SK-N-SH (cell line): Measurements from ENCODE around the gene PPP2R5E. TPM values are rescaled to one million over a fixed set of nuclear protein-coding genes. Genes with fewer than 3 reads are reported as not detected.

Experiments used
- CTCF ChIA-PET: fragments of 300-600, 350-600 bp; formaldehyde crosslinking; extraction: SDS; loops from one replicate; lab custom pipeline; 2021; lab: Yijun Ruan, JAX
- POLR2A ChIA-PET: fragments of 350-600 bp; sonication (Branson Sonifier 250); formaldehyde crosslinking; extraction: SDS; loops from one replicate; lab custom pipeline; 2020; ENCODE audit warnings: antibody characterized with exemption, inconsistent platforms; lab: Yijun Ruan, JAX
- DNase-seq: peaks from one replicate; pipeline ENCODE4 v3.0.0; 2012
- H2AFZ ChIP-seq: fragments of 200-600 bp; sonication (generic); 2 replicates; pipeline ENCODE4 v1.8.1; 2016; ENCODE audit warnings: antibody characterized with exemption, mild to moderate bottlenecking, low read depth
- H3F3A ChIP-seq: fragments of 200-600 bp; sonication (generic); replicated peaks from 2 replicates; pipeline ENCODE3; 2016; ENCODE audit warnings: antibody characterized with exemption, mild to moderate bottlenecking; ENCODE audit not compliant: insufficient read depth
- H3K27ac ChIP-seq, 2 experiments: fragments of 200-500 bp in 1 of 2; fragments of 200-600 bp in 1 of 2; sonication (Bioruptor generic) in 1 of 2; sonication (generic), shearing (Covaris generic) in 1 of 2; 2 replicates each; pipeline versions ENCODE4 v1.5.1 to v1.6.1; 2014 to 2016; ENCODE audit warnings: low read depth in 2 of 2, inconsistent platforms in 1 of 2, low read length in 1 of 2, mild to moderate bottlenecking in 1 of 2, mixed read lengths in 1 of 2
- H3K27me3 ChIP-seq: fragments of 200-600 bp; sonication (generic), shearing (Covaris generic); 2 replicates; pipeline ENCODE4 v1.6.1; 2016; ENCODE audit warnings: mixed run types; ENCODE audit not compliant: insufficient read depth
- H3K36me3 ChIP-seq, 2 experiments: fragments of 200-500 bp in 1 of 2; fragments of 200-600 bp in 1 of 2; sonication (Bioruptor generic) in 1 of 2; sonication (generic) in 1 of 2; replicated peaks in 1 of 2; 2 replicates each; pipeline versions ENCODE3 to v1.5.1; 2014 to 2016; ENCODE audit warnings: low read length in 1 of 2, mild to moderate bottlenecking in 1 of 2; ENCODE audit not compliant: insufficient read depth in 2 of 2, control insufficient read depth in 1 of 2
- H3K4me1 ChIP-seq, 2 experiments: fragments of 200-500 bp in 1 of 2; fragments of 200-600 bp in 1 of 2; sonication (Bioruptor generic) in 1 of 2; sonication (generic), shearing (Covaris generic) in 1 of 2; 2 replicates each; pipeline versions ENCODE4 v1.5.1 to v1.6.1; 2014 to 2016; ENCODE audit warnings: low read depth in 1 of 2, low read length in 1 of 2, mixed run types in 1 of 2; ENCODE audit not compliant: insufficient read depth in 2 of 2, control insufficient read depth in 1 of 2
- H3K4me2 ChIP-seq: fragments of 200-600 bp; sonication (generic), shearing (Covaris generic); 2 replicates; pipeline ENCODE4 v1.6.1; 2017; ENCODE audit warnings: mixed run types
- H3K4me3 ChIP-seq, 2 experiments: fragments of 200-500 bp in 1 of 2; fragments of 200-600 bp in 1 of 2; sonication (Bioruptor generic) in 1 of 2; sonication (generic), shearing (Covaris generic) in 1 of 2; 2 replicates each; pipeline versions ENCODE4 v1.5.1 to v1.8.1; 2014 to 2016; ENCODE audit warnings: low read depth in 2 of 2, inconsistent platforms in 1 of 2, low read length in 1 of 2, mild to moderate bottlenecking in 1 of 2, mixed read lengths in 1 of 2, moderate library complexity in 1 of 2
- H3K79me2 ChIP-seq: fragments of 200-600 bp; sonication (generic); 2 replicates; pipeline ENCODE4 v1.8.1; 2017; ENCODE audit warnings: mild to moderate bottlenecking; ENCODE audit not compliant: insufficient read depth
- H3K9ac ChIP-seq: fragments of 200-600 bp; sonication (generic); 2 replicates; pipeline ENCODE4 v1.6.1; 2017; ENCODE audit warnings: mixed run types
- H3K9me2 ChIP-seq: fragments of 200-600 bp; sonication (generic); 2 replicates; pipeline ENCODE4 v1.6.1; 2017; ENCODE audit warnings: mixed run types
- H3K9me3 ChIP-seq: fragments of 200-600 bp; sonication (generic); 2 replicates; pipeline ENCODE4 v1.6.1; 2017; ENCODE audit warnings: mixed run types, mild to moderate bottlenecking, moderate library complexity
- H4K20me1 ChIP-seq: fragments of 200-600 bp; sonication (generic); 2 replicates; pipeline ENCODE4 v1.6.1; 2017; ENCODE audit warnings: mild to moderate bottlenecking, mixed run types; ENCODE audit not compliant: insufficient read depth
- CHD2 ChIP-seq: fragments of 150-350 bp; IDR thresholded peaks from 2 replicates; pipeline ENCODE4 v1.6.1; 2018; ENCODE audit warnings: low read length; ENCODE audit not compliant: partially characterized antibody
- ELF1 ChIP-seq: IDR thresholded peaks from 2 replicates; pipeline ENCODE4 v1.4.0; 2012
- EP300 ChIP-seq, 2 experiments: IDR thresholded peaks; 2 replicates each; pipeline versions ENCODE4 v1.4.0 to v1.6.1; 2012; ENCODE audit warnings: borderline replicate concordance in 1 of 2, low read depth in 1 of 2, low read length in 1 of 2
- EZH2phosphoT487 ChIP-seq: fragments of 200-600 bp; sonication (generic); IDR thresholded peaks from 2 replicates; pipeline ENCODE4 v1.6.1; 2017; ENCODE audit warnings: low read depth, mixed run types, mild to moderate bottlenecking, antibody characterized with exemption, moderate library complexity, borderline replicate concordance
- FOSL2 ChIP-seq: IDR thresholded peaks from 2 replicates; pipeline ENCODE4 v1.4.0; 2012; ENCODE audit warnings: low read depth, mild to moderate bottlenecking, moderate library complexity, borderline replicate concordance
- FOXJ3 ChIP-seq: sonication (generic); formaldehyde crosslinking; IDR thresholded peaks from 2 replicates; pipeline ENCODE4 v1.5.1; 2020; ENCODE audit warnings: mild to moderate bottlenecking, missing genetic modification reagents
- JUND ChIP-seq: IDR thresholded peaks from 2 replicates; pipeline ENCODE4 v1.4.0; 2012
- MAX ChIP-seq: IDR thresholded peaks from 2 replicates; pipeline ENCODE4 v1.4.0; 2012; ENCODE audit warnings: low read depth
- MXI1 ChIP-seq: IDR thresholded peaks from 2 replicates; pipeline ENCODE4 v1.6.1; 2012; ENCODE audit warnings: mild to moderate bottlenecking, low read depth, low read length, improper control_type of control experiment
- NFIC ChIP-seq: IDR thresholded peaks from 2 replicates; pipeline ENCODE4 v1.4.0; 2012; ENCODE audit warnings: borderline replicate concordance
- RAD21 ChIP-seq: IDR thresholded peaks from 2 replicates; pipeline ENCODE4 v1.6.1; 2012; ENCODE audit warnings: mild to moderate bottlenecking, low read length
- RFX5 ChIP-seq: IDR thresholded peaks from 2 replicates; pipeline ENCODE4 v1.6.1; 2012; ENCODE audit warnings: mild to moderate bottlenecking, improper control_type of control experiment, low read length
- RXRA ChIP-seq: IDR thresholded peaks from 2 replicates; pipeline ENCODE4 v1.4.0; 2012; ENCODE audit warnings: low read depth, mild to moderate bottlenecking, borderline replicate concordance
- SMC3 ChIP-seq: IDR thresholded peaks from 2 replicates; pipeline ENCODE4 v1.6.1; 2012; ENCODE audit warnings: low read depth, low read length, improper control_type of control experiment
- TAF1 ChIP-seq: IDR thresholded peaks from 2 replicates; pipeline ENCODE4 v1.6.1; 2012; ENCODE audit warnings: low read depth, mild to moderate bottlenecking, low read length, moderate library complexity, borderline replicate concordance
- TEAD4 ChIP-seq: IDR thresholded peaks from 2 replicates; pipeline ENCODE4 v1.4.0; 2012; ENCODE audit warnings: mild to moderate bottlenecking, borderline replicate concordance; ENCODE audit not compliant: insufficient read depth
- USF2 ChIP-seq: fragments of 150-350 bp; IDR thresholded peaks from 2 replicates; pipeline ENCODE4 v1.6.1; 2017; ENCODE audit warnings: antibody characterized with exemption, low read length, low read depth, borderline replicate concordance
- YY1 ChIP-seq: IDR thresholded peaks from 2 replicates; pipeline ENCODE4 v1.4.0; 2012; ENCODE audit warnings: low read depth, mild to moderate bottlenecking
- WGBS: methylation state at CpG from one replicate; pipeline ENCODE4 v1.1.6; 2017; ENCODE audit warnings: low lambda C conversion rate; 5-methylcytosine and 5-hydroxymethylcytosine counted together
- polyA plus RNA-seq, 3 experiments: library from polyadenylated mRNA; depleted of rRNA; stranded (reverse); fragments of >200 nt; gene quantifications; 2 replicates each; pipeline ENCODE4 v1.2.3, GENCODE V29; 2012

Gene PPP2R5E
- polyA plus RNA-seq, 1 of the 3 experiments (the other 2 are of a cell fraction) = 4.4 TPM

- TF ChIP-seq FOXJ3 (CRISPR knock-in tag) = no peak
- TF ChIP-seq YY1 = no peak
- no peak for TF ChIP-seq USF2
- TF ChIP-seq JUND = no peak
- TF ChIP-seq TAF1 = no peak
- TF ChIP-seq EP300 (IDR thresholded peaks at IDR 0.05; ENCODE audit: borderline replicate concordance in 1 of 2, low read depth in 1 of 2, low read length in 1 of 2) = no peak
- TF ChIP-seq MAX = no peak
- Histone ChIP-seq H4K20me1 (peaks cover 26% of the 10 kb centered on the region), H3K9me3 (no peaks in the 10 kb centered on the region), H3K27me3 (no peaks in the 10 kb centered on the region), H3K79me2 (peaks cover 86% of the 10 kb centered on the region), H3K4me2 (no peak overlapping the region), H3K4me3 (no peak overlapping the region), H3K9ac (no peak overlapping the region), H3K9me2 (no peaks in the 10 kb centered on the region), H3K36me3 (no peaks in the 10 kb centered on the region), H3F3A (no peaks in the 10 kb centered on the region), H3K4me1 (peaks cover 0 to 14% of the 10 kb centered on the region in 2 experiments; a peak in 3 of 4 replicates), H2AFZ (no peak overlapping the region), H3K27ac (no peak overlapping the region)
- no peak for DNase-seq
- CTCF ChIA-PET = interaction anchor here (0.9 kb wide), 1 partner anchor 42 kb away, joined by 4 read pairs; no protein-coding TSS in a partner anchor
- 89% methylated on average over 3 of the region's 3 CpGs for WGBS
- POLR2A ChIA-PET = no interaction called here
Observed at GRCh38 chr14:63431466-63431865, 111.7 kb downstream of the PPP2R5E start.

GRCh38 chr14:63428486-63428885 is 114.7 kb downstream of the PPP2R5E start:
- Histone ChIP-seq H3K4me1 (peaks cover 0 to 1% of the 10 kb centered on the region in 2 experiments; a peak in 3 of 4 replicates), H2AFZ (no peak overlapping the region), H3K9me2 (no peaks in the 10 kb centered on the region), H3F3A (no peaks in the 10 kb centered on the region), H3K9me3 (no peaks in the 10 kb centered on the region), H3K4me3 (no peak overlapping the region), H3K36me3 (no peaks in the 10 kb centered on the region), H4K20me1 (peaks cover 21% of the 10 kb centered on the region), H3K79me2 (peaks cover 82% of the 10 kb centered on the region), H3K27me3 (no peaks in the 10 kb centered on the region), H3K4me2 (no peak overlapping the region), H3K27ac (no peak overlapping the region), H3K9ac (no peak overlapping the region)
- DNase-seq = no peak
- CTCF ChIA-PET = interaction anchor here (1.0 kb wide), 1 partner anchor 39 kb away, joined by 3 read pairs; no protein-coding TSS in a partner anchor
- 100% methylated on average over 1 of the region's 1 CpG for WGBS
- POLR2A ChIA-PET = no interaction called here
- TF ChIP-seq RFX5 (no peak), YY1 (no peak), FOSL2 (no peak), MXI1 (no peak), FOXJ3 (CRISPR knock-in tag) (no peak)

- 92% methylated on average over 6 of the region's 6 CpGs for WGBS
- CTCF ChIA-PET = interaction anchor here (0.6 to 0.7 kb wide), 2 partner anchors 223 to 1306 kb away, joined by 3 read pairs; partner anchors contain the start of gene RHOJ
- H3K79me2 ChIP-seq = peaks cover 74% of the 10 kb centered on the region
Observed at GRCh38 chr14:63426838-63427352, 116.3 kb downstream of the PPP2R5E start.

More at GRCh38 chr14:63426838-63427352, 116.3 kb downstream of the PPP2R5E start:
- Histone ChIP-seq H3K9me3 (no peaks in the 10 kb centered on the region), H4K20me1 (peaks cover 14% of the 10 kb centered on the region), H3K36me3 (peaks cover 0 to under 1% of the 10 kb centered on the region in 2 experiments), H3K4me2 (no peak overlapping the region), H3K4me1 (peaks cover 0 to 5% of the 10 kb centered on the region in 2 experiments; a peak in 2 of 4 replicates), H3K9me2 (no peaks in the 10 kb centered on the region), H2AFZ (no peak overlapping the region), H3K9ac (no peak overlapping the region), H3K4me3 (no peak overlapping the region), H3K27ac (no peak overlapping the region), H3F3A (no peaks in the 10 kb centered on the region), H3K27me3 (no peaks in the 10 kb centered on the region)
- no peak for DNase-seq
- TF ChIP-seq TEAD4 = no peak
- TF ChIP-seq CHD2 = no peak
- TF ChIP-seq RXRA = no peak
- no peak for TF ChIP-seq RAD21
- no peak for TF ChIP-seq SMC3
- no peak for TF ChIP-seq NFIC
- no peak for TF ChIP-seq EP300 (IDR thresholded peaks at IDR 0.05; ENCODE audit: borderline replicate concordance in 1 of 2, low read depth in 1 of 2, low read length in 1 of 2)
- no peak for TF ChIP-seq EZH2phosphoT487
- no peak for TF ChIP-seq FOXJ3 (CRISPR knock-in tag)
- TF ChIP-seq ELF1 = no peak
- no peak for TF ChIP-seq MXI1
- POLR2A ChIA-PET = no interaction called here
